ENCODE data around the gene PNPLA7. TPM values are rescaled to one million over a fixed set of nuclear protein-coding genes. Genes with fewer than 3 reads are reported as not detected.

PNPLA7 gene
- total and polyA plus RNA-seq, 2 of the 8 experiments (the other 6 are each of a cell fraction or from before 2014, with no cell fraction given): 0.35 to 0.47 TPM

GRCh38 chr9:137431416-137431931 lies 118.7 kb downstream of the PNPLA7 start:
- DNase-seq (ENCODE audit: low read depth in 1 of 2, low spot score in 2 of 2) (no peak), FAIRE-seq (no peak)
- Histone ChIP-seq H3K9ac (replicated peaks in 1 of 4; ENCODE audit: extremely low read depth in 1 of 4, low read depth in 3 of 4, low read length in 3 of 4) (no peak overlapping the region), H4K5ac (ENCODE audit: insufficient read length, low read depth, low read length) (no peak overlapping the region), H3K27me3 (replicated peaks in 1 of 4; ENCODE audit: control insufficient read depth in 3 of 4, extremely low read depth in 1 of 4, insufficient read depth in 3 of 4, low read length in 3 of 4) (no peaks in the 10 kb centered on the region), H3K27ac (ENCODE audit: low read depth, low read length) (no peak overlapping the region), H2BK120ac (replicated peaks; ENCODE audit: low read depth, low read length) (no peak overlapping the region), H3K79me1 (ENCODE audit: low read depth, low read length) (no peaks in the 10 kb centered on the region), H2AK5ac (ENCODE audit: low read depth, low read length) (no peak overlapping the region), H3K9me3 (ENCODE audit: insufficient read depth in 2 of 2, low read depth in 1 of 2, low read length in 1 of 2) (no peaks in the 10 kb centered on the region), H3K56ac (replicated peaks; ENCODE audit: insufficient read length, low read depth, low read length) (no peak overlapping the region), H3K23me2 (ENCODE audit: low read depth, low read length) (no peaks in the 10 kb centered on the region), H3K23ac (ENCODE audit: insufficient read length) (no peak overlapping the region), H4K91ac (replicated peaks; ENCODE audit: insufficient read length, low read length) (no peak overlapping the region), H3K4me2 (ENCODE audit: insufficient read depth in 1 of 2, low read depth in 2 of 2, low read length in 2 of 2) (no peak overlapping the region), H4K8ac (ENCODE audit: extremely low read depth, insufficient read depth, low read length) (peak overlapping the region; percentile 79; the same call in 1 of the 2 replicates), H2BK5ac (ENCODE audit: low read depth, low read length) (no peak overlapping the region), H3K4me1 (replicated peaks in 1 of 4; ENCODE audit: control insufficient read depth in 3 of 4, insufficient read depth in 4 of 4, low read length in 3 of 4) (peaks cover 0 to 3% (median 0%) of the 10 kb centered on the region in 4 experiments; a peak in 2 of 7 replicates), H2AFZ (ENCODE audit: low read length) (no peak overlapping the region), H3K14ac (ENCODE audit: insufficient read length) (no peak overlapping the region), H2BK20ac (ENCODE audit: low read length) (no peak overlapping the region), H4K20me1 (replicated peaks in 1 of 2; ENCODE audit: control insufficient read depth in 1 of 2, insufficient read depth in 2 of 2, low read length in 2 of 2) (no peaks in the 10 kb centered on the region), H3K4me3 (ENCODE audit: extremely low read depth in 1 of 4, insufficient read depth in 2 of 4, low read depth in 3 of 4, low read length in 4 of 4) (no peak overlapping the region), H3K79me2 (ENCODE audit: control insufficient read depth in 1 of 2, insufficient read depth in 2 of 2, low read length in 2 of 2) (no peaks in the 10 kb centered on the region), H3K36me3 (ENCODE audit: control insufficient read depth in 2 of 4, insufficient read depth in 4 of 4, low read length in 3 of 4) (no peaks in the 10 kb centered on the region), H2BK12ac (ENCODE audit: low read depth, low read length) (no peak overlapping the region), H2BK15ac (ENCODE audit: low read length) (no peak overlapping the region), H3K4ac (replicated peaks; ENCODE audit: insufficient read length, low read depth, low read length) (no peak overlapping the region), H3K18ac (ENCODE audit: extremely low read depth, low read length) (no peak overlapping the region)
- 90% methylated on average over 15 of the region's 21 CpGs; no CpG with 5 or more reads in 1 of the 2 experiments for WGBS, 2 experiments (ENCODE audit: extremely low coverage in 1 of 2, insufficient coverage in 1 of 2, insufficient read length in 1 of 2, insufficient replicate concordance in 2 of 2, low coverage in 1 of 2, low lambda C conversion rate in 2 of 2, missing lambda C conversion rate in 1 of 2)
- ChIA-PET CTCF (ENCODE audit: partially characterized antibody) (interaction anchor here (0.9 to 2.5 kb wide), 3 partner anchors 8 to 152 kb away, joined by 3 to 7 read pairs (median 5); partner anchors contain the start of genes EXD3 and NOXA1), POLR2A (ENCODE audit: partially characterized antibody) (interaction anchor here (0.6 to 2.5 kb wide), 4 partner anchors 8 to 191 kb away, joined by 3 to 11 read pairs (median 4); partner anchors contain the start of genes EXD3, NOXA1 and TUBB4B)
- no peak for TF ChIP-seq CTCF (IDR thresholded peaks at IDR 0.05; ENCODE audit: control extremely low read depth in 1 of 3, insufficient read depth in 1 of 3, low read depth in 1 of 3, low read length in 3 of 3)
- no peak for TF ChIP-seq TCF12 (IDR thresholded peaks at IDR 0.05; ENCODE audit: low read depth, low read length)
- TF ChIP-seq BCL11A (IDR thresholded peaks at IDR 0.05; ENCODE audit: low read depth in 2 of 2, low read length in 2 of 2): no peak
- no peak for TF ChIP-seq TBP (IDR thresholded peaks at IDR 0.05; ENCODE audit: low read depth, low read length)
- no peak for TF ChIP-seq CTBP2 (IDR thresholded peaks at IDR 0.05; ENCODE audit: borderline replicate concordance, insufficient read depth, insufficient read length, low read length)
- no peak for TF ChIP-seq NANOG (IDR thresholded peaks at IDR 0.05; ENCODE audit: insufficient read depth, low read depth, low read length, poor library complexity, severe bottlenecking)
- TF ChIP-seq SP1 (IDR thresholded peaks at IDR 0.05; ENCODE audit: low read depth, low read length): no peak
- TF ChIP-seq USF2 (IDR thresholded peaks at IDR 0.05; ENCODE audit: low read length): no peak
- no peak for TF ChIP-seq SUZ12 (IDR thresholded peaks at IDR 0.05; ENCODE audit: low read length)

Measured in H1 (cell line).